SIG-M5 treated with dmso at 0.1 percent for 504 hours (cell line): Measurements from ENCODE around the gene ENHO.

ENCODE experiments used
- DNase-seq: peaks from one replicate; lab custom pipeline; 2025; ENCODE audit not compliant: unreplicated experiment; lab: John Stamatoyannopoulos, UW

The ENHO gene

GRCh38 chr9:34508463-34508862 is 14.3 kb downstream of the ENHO start:
- no peak for DNase-seq

- DNase-seq: peak; percentile 14
Measured at GRCh38 chr9:34507966-34508365, 14.8 kb downstream of the ENHO start.

DNA sequence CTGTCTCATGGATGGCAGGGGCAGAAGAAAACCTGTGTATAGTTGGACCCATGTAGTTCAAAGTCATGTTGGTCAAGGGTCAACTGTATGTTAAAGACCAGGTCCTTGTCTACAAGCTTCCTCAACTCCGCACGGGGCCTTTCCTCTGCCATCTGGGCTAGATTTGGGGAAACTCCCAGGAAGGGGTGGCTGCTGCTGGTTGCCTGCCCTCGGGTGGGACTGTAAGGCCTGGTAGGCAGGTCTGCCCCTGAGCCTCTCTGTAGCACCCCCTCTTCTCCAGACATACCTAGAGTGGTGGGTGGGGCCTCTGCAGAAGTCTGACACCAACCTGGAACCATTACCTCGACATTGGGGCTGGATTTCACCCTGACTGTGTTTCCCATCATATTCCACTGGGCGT is 15.2 kb downstream of the ENHO start:
- no peak for DNase-seq

- no peak for DNase-seq
Measured at GRCh38 chr9:34506623-34507022, 16.2 kb downstream of the ENHO start.

- DNase-seq: no peak
Measured at GRCh38 chr9:34505370-34506120, 17.2 kb downstream of the ENHO start.

- no peak for DNase-seq
Measured at GRCh38 chr9:34503406-34503805, 19.4 kb downstream of the ENHO start.

DNA sequence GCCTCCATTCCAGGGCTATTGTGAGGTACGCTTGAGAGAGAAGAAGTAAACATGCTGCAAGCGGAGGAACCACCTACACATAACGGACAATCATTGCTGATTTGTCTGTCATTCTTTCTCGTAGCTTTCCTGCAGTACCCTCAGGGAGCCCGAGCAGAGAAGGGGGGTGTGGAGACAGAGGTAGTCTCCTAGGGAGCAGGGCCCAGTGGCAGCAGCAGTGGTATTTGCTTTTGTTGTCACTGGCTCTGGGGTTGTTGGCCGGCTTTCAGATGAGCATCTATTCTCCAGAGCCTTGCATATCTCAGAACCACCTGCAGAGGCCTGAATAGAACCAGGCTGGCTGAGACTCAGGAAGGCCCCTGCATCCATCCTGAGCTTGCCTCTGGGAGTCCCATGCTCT is 19.9 kb downstream of the ENHO start:
- DNase-seq: no peak

DNA sequence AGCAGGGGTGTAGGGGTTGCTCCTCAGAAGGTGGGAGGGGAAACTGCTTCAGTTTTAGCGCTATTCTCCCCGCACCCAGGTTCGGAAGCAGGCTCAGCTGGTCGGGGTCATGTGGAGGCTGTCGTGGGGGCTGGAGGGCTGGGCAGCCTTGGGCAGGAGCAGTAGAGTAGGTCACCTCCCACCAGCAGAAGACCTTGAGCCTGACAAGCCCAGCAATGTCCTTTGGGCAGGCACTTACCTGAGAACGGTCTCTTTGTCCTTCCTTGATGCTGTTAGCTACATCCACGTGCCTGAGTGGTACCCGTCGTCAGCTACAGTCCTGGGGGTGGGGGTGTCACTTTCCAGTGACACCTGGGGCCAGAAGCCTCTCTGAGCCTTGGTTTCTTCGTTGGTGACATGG is 20.3 kb downstream of the ENHO start:
- no peak for DNase-seq

GRCh38 chr9:34501889-34502425 is 20.8 kb downstream of the ENHO start:
- DNase-seq: no peak

DNA sequence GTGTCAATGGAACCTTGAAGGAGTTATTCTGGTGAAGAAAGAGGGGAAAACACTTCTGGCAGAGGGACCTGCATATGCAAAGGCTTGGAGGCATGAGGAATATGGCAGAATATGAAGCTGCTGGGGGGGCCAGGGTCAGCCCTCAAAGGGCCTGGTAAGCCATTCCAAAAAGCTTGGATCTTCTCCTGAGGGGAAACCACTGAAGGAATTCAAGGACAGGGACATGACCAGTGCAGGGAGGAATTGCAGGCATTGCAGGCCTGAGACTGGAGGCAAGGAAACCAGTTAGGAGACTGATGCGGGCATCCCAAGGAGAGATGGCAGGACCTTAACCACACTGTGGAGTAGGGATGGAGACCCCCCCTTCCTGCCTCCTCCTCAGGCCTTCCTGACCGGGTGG is 21.4 kb downstream of the ENHO start:
- DNase-seq: no peak

GRCh38 chr9:34500623-34501267 is 22.0 kb downstream of the ENHO start:
- no peak for DNase-seq

- no peak for DNase-seq
Measured at GRCh38 chr9:34499076-34499475, 23.7 kb downstream of the ENHO start.

- DNase-seq: no peak
Measured at GRCh38 chr9:34498553-34498952, 24.2 kb downstream of the ENHO start.

DNA sequence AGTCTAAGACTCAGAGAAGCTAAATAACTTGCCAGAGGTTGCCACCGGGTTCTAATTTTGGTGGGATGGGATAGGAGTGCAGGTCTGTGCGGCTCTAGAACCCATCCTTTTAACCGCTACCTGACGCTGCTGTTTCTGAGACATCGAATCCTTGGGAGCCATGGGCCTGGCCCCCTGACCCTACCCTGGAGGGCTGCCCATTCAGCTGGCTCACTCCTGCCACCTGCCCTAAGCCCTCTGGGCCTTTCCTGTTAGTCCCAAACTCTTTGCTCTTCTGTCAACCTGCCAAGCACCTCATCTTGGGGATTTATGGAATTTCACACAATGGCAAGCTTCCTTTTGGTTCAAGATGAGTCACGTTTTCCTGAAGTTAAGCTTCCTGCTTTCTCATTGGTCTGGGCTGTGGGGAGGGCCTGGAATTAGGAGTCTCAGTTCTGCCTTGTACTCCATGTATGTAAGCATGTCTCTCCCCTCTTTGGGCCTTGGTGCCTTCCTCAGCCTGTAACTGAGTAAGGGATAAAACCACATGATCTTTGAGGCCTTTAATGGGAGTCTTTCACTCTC is 26.6 kb downstream of the ENHO start:
- DNase-seq: no peak

DNA sequence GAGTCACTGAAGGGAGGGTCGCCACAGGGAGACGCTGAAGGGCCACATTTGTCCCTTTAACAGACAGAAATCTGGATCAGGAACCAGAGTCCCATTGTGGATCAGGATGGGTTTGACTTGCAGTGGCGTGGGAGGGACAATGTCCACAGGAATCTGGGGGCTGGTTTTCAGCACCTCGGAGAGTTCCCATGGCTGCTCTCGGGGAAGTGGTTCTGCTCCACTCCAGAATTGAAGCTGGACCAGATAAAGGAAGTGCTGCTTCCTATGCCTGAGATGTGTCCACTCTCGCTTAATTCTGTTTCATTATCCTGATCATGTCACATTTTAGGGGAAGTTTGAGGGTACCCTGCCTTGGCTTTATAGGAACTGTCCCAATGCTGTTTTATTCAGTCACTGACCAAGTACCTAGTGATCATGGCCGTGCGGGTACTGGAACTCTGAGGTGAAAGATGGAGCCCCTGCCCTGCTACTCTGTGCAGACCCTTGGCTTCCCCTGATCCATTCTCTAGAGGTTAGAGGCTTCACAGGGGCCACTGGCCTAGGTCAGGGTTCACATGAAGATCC is 28.7 kb downstream of the ENHO start:
- DNase-seq: peak; percentile 5

DNA sequence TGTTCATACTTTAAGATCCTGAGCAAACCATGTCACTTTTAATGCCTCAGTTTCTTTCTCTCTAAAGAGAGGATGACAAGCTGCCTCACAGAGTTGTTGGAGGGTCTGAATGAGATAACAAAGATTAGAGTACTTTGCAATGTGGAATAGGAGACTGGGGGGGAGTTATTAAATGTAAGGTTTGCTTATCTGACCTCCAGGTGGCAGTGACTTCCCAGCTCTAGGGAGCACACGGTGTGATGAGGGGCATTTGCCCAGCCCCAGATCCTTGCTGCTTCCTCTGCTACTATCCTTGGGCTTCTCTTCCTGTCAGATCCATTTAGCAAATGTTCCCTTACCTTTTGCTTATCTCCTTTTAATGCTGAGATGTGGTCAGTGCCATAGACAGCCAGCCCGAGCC is 30.7 kb downstream of the ENHO start:
- DNase-seq: no peak

GRCh38 chr9:34491596-34491995 is 31.2 kb downstream of the ENHO start:
- no peak for DNase-seq

DNA sequence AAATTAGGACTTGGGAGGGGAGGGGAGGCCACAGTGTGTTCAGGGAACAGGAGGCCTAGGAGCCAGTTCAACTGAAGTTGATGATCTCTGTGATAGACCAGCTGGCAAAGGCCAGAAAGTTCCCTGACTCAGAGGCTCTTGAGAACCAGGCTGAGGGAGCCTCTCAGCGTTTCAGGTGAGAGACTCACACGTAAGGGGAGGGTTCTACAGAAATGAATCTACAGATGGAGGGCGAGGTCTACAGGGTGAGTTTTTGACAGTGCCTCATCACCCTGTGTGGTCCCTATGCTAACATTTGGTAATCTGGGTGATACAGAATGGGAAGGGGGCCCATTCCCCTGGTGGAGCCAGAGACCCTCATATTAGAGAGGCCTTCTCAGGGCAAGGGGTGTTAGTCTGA is 32.0 kb downstream of the ENHO start:
- DNase-seq: no peak

GRCh38 chr9:34490360-34490759 is 32.4 kb downstream of the ENHO start:
- DNase-seq: no peak

DNA sequence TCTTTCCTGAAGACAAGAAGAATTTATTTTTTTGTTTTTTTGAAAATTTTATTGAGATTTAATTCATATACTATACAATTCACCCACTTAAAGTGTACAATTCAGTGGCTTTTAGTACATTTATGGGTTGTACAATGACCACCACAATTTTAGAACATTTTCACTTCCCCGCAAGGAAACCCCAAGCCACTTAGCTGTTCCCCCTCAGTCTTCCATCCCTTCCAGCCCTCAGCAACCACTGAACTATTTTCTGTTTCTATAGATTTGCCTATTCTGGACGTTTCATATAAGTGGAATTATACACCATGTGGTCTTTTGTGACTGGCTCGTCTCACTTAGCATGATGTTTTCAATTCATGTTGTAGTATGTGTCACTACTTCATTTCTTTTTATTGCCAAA is 36.2 kb downstream of the ENHO start:
- no peak for DNase-seq

- no peak for DNase-seq
Measured at GRCh38 chr9:34485822-34486221, 37.0 kb downstream of the ENHO start.

DNA sequence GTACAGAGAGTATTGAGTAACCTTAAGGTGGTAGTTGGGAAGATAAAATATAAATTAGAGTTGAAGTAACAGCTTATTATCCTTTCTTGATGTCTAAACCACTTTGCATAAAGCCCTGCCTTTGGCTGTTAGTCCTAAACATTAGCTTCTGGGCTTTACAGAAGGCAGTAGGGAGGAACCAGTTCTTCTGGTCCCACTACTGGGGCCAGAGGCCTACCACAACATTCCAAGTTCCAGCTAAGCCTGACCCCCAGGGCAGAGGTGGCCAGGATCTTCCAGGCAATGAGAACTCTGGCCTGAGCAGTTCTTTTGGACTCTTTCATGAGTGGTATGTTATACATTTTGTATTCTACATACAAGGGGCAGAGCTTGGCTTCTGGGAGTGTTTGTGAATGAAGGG is 38.1 kb downstream of the ENHO start:
- DNase-seq: peak; percentile 18
